Activated naive CD4-positive, alpha-beta T cell treated with anti-CD3 and anti-CD28 coated beads, Interleukin-2, amount 50 U/mL, for 72 hours (primary cell): ENCODE results near the gene ZNF423. TPM values are rescaled to one million over a fixed set of nuclear protein-coding genes. Genes with fewer than 3 reads are reported as not detected.

Experiments
- ATAC-seq, 2 donors: fragments of 150-1000 bp; cut with Tn5 transposase; 2 replicates each; pipeline ENCODE4 v1.10.0; 2021; ENCODE audit warnings: mild to moderate bottlenecking in 2 of 2, moderate library complexity in 2 of 2
- DNase-seq, 2 donors: peaks; one replicate each; pipeline ENCODE4 v3.0.0; 2021 to 2022; ENCODE audit warnings: low spot score in 2 of 2
- H3K27ac Mint-ChIP-seq, 2 donors: one replicate each; pipeline ENCODE4 v1.8.0; 2022; ENCODE audit warnings: mild to moderate bottlenecking in 2 of 2, mixed read lengths in 2 of 2
- H3K36me3 Mint-ChIP-seq, 2 donors: one replicate each; pipeline ENCODE4 v1.8.0; 2022; ENCODE audit warnings: mixed read lengths in 2 of 2
- H3K9me3 Mint-ChIP-seq, 2 donors: one replicate each; pipeline ENCODE4 v1.8.0; 2022; ENCODE audit warnings: mixed read lengths in 2 of 2
- total RNA-seq, 2 donors: library from RNA; stranded (reverse); gene quantifications; one replicate each; pipeline ENCODE4 v1.2.3, GENCODE V29; 2022

The ZNF423 gene
- total RNA-seq, 2 donors from 2014 or later, result 0.05 TPM; not detected in 1

DNA sequence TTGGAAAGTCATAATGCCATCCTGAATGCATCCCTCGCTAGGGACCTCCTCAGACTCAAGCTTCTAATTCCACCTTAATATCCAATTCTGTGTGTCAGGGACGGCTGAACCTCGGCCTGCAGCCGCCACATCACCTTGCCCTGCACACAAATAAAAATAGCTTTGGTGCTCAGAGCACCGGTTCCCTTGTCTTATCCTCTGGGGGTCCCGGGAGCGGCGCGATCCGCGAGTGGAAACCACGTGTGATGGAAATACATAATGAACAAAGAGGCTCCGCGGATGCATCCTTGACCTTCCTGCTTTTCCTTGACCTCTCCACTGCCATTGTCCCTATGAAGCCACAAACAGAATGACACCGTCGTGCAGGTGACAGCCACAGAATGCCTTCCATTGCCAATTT, 143.4 kb downstream of the ZNF423 start:
- ATAC-seq (no peak), DNase-seq (no peak)
- Mint-ChIP-seq H3K27ac (no peak overlapping the region), H3K36me3 (no peaks in the 10 kb centered on the region), H3K9me3 (no peaks in the 10 kb centered on the region)

DNA sequence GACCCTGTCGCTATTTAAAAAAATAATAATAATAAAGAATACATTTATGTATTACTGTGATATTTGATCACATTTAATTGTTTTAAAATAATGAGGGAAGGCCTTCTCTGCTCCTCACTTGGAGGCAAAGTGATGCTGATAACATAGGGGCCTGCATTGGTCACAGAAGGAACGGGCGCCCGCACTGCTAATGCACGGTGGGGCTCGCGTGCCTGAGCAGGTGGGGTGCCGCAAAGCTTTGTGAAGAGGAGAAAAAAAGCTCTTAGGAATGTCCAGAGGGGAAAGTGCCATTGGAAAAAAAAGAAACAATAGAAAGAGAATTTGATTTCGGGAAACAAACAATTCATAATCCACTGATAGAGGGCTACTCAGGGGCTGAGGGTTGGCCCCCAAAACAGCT, 143.8 kb downstream of the ZNF423 start:
- DNase-seq, result no peak
- ATAC-seq, result no peak
- H3K36me3 Mint-ChIP-seq, result no peaks in the 10 kb centered on the region
- H3K27ac Mint-ChIP-seq, result no peak overlapping the region
- no peaks in the 10 kb centered on the region for H3K9me3 Mint-ChIP-seq

GRCh38 chr16:49709057-49709456, 146.9 kb downstream of the ZNF423 start:
- no peak for DNase-seq
- Mint-ChIP-seq H3K27ac (no peak overlapping the region), H3K9me3 (no peaks in the 10 kb centered on the region), H3K36me3 (no peaks in the 10 kb centered on the region)
- ATAC-seq, result no peak

DNA sequence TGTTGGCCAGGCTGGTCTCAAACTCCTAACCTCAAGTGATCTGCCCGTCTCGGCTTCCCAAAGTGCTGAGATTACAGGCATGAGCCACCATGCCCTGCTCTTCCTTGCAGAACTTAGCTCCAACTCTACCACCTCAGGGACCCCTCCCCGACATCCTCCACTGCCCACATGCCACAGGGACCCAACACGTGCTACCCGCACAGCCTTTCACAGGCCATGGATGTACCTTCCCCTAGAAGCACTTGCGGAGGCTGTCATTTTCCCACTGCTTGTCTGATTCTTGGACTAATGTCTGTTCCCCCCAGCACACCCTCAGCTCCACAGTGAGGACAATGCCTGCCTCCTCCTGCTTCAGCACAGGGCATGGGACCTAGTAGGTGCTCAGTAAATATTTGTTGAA, 147.4 kb downstream of the ZNF423 start:
- Mint-ChIP-seq H3K9me3 (no peaks in the 10 kb centered on the region), H3K36me3 (no peaks in the 10 kb centered on the region), H3K27ac (no peak overlapping the region)
- DNase-seq, result no peak
- no peak for ATAC-seq

- Mint-ChIP-seq H3K27ac (peak overlapping the region in 1 of 2 donors; percentile 77), H3K36me3 (no peaks in the 10 kb centered on the region), H3K9me3 (no peaks in the 10 kb centered on the region)
- DNase-seq (no peak), ATAC-seq (no peak)
These were observed 149.1 kb downstream of the ZNF423 start for GRCh38 chr16:49706620-49707355.

DNA sequence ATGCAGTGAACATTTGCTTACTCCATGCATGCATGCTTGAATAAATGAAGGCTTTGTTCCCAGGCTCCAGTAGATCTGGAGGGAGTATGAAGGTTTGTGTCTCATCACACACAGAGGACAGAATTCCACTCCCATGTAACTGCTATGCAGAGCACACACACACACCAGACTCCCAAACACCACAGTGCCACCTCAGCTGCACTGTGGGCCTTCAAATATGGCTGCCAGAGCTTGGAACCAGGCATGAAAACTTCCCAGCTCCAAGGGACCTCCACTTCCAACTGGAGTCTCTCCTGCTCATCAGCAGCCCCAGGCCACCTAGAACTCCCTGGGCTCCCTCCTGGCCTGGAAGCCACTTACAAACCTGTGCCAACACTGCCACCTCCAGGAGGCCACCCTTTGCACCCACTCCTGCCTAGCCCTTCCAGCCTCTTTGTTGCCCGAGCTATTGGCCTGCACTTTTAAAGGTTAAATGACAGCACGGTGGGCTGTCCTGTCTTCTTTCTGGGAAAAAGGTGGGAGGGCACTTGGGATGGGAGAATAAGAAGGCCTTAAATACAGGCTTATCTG, 151.2 kb downstream of the ZNF423 start:
- Mint-ChIP-seq H3K27ac (no peak overlapping the region), H3K36me3 (no peaks in the 10 kb centered on the region), H3K9me3 (no peaks in the 10 kb centered on the region)
- no peak for ATAC-seq
- no peak for DNase-seq

GRCh38 chr16:49703483-49703882, 152.4 kb downstream of the ZNF423 start:
- H3K9me3 Mint-ChIP-seq, result no peaks in the 10 kb centered on the region
- H3K27ac Mint-ChIP-seq, result no peak overlapping the region
- ATAC-seq, result no peak
- DNase-seq, result no peak
- no peaks in the 10 kb centered on the region for H3K36me3 Mint-ChIP-seq

- no peaks in the 10 kb centered on the region for H3K36me3 Mint-ChIP-seq
- no peak for DNase-seq
- no peak for ATAC-seq
- no peaks in the 10 kb centered on the region for H3K9me3 Mint-ChIP-seq
- H3K27ac Mint-ChIP-seq, result no peak overlapping the region
These were observed 154.0 kb downstream of the ZNF423 start for GRCh38 chr16:49701789-49702494.

GRCh38 chr16:49701065-49701685, 154.7 kb downstream of the ZNF423 start:
- DNase-seq, result no peak
- no peak for ATAC-seq
- Mint-ChIP-seq H3K27ac (no peak overlapping the region), H3K36me3 (no peaks in the 10 kb centered on the region), H3K9me3 (no peaks in the 10 kb centered on the region)

DNA sequence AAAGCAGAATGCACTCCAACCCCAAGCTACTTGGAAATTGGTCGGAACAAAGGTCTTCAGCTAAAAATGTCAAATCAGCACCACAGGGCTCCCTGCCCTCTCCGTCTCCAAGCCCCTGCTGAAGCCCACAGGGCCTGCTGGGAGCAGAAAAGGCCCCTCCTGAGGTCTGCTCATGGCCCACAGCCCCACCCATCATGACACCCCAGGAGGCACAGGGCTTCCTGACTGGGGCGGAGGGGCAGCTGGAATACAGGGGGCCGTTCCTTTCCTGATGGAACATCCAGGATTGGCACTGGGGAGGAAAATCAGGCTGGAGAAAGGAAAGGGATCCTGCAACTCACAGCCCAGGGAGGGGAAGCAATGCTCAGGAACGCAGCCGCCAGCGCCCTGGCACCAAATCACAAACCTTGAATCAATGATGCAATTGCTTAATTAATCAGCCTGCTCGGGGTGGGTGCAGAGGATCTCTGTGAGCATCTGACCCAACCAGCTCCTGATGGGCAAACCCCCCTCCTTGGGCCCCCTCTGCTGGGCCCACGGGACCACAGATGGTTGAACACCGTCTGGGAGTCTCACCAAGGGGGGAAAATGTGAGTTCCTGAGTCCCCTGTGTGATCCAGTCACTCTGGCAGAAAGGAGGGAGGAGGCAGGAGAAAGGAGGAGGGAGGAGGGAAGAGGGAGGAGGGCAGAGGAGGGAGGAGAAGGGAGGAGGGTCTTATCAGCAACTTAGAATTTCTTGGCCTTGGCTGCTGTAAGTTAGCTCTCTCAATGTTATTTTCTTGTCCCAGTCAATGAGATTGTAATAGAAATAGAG, 155.5 kb downstream of the ZNF423 start:
- Mint-ChIP-seq H3K27ac (no peak overlapping the region), H3K9me3 (no peaks in the 10 kb centered on the region), H3K36me3 (no peaks in the 10 kb centered on the region)
- DNase-seq (no peak), ATAC-seq (no peak)

DNA sequence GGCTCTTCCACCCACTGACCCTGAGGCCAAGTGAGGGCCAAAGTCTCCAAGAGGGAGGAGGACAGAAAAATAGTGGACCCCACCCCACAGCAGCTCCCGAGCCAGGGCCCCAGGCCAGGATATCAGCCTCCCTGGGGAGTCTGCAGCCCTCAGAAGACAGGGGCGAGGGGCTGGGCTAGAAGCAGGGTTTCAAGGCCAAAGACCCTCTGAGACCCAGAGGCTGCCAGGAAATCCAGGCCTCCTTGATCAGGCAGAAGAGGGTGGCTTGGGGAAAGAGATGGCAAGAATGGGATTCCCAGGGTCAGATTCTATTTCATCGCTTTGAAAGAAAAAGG, 156.1 kb downstream of the ZNF423 start:
- Mint-ChIP-seq H3K36me3 (no peaks in the 10 kb centered on the region), H3K27ac (no peak overlapping the region)
- ATAC-seq, result no peak

GRCh38 chr16:49698931-49699840, 156.7 kb downstream of the ZNF423 start:
- Mint-ChIP-seq H3K9me3 (no peaks in the 10 kb centered on the region), H3K27ac (no peak overlapping the region), H3K36me3 (no peaks in the 10 kb centered on the region)
- DNase-seq, result no peak
- ATAC-seq, result no peak

More for the DNA sequence above, 156.1 kb downstream of the ZNF423 start:
- DNase-seq, result no peak
- H3K9me3 Mint-ChIP-seq, result no peaks in the 10 kb centered on the region

DNA sequence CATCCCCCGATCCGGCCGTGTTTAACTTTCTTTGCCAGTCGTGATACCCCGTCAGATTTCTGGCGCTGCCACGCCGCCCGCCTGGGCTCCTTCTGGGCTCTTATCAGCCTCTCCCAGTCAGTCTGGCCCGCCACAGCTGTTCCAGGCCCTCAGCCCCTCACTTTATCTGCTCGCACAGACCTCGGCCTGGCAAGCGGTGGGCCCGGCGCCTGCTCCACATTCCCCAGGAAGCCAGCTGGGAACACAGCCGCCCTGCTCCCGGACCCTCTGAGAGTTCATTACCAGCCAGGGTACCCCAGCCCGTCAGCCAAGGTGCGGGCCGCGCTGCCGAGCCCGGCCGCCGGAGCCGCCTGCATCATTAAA, 157.5 kb downstream of the ZNF423 start:
- DNase-seq (no peak), ATAC-seq (no peak)
- Mint-ChIP-seq H3K36me3 (no peaks in the 10 kb centered on the region), H3K27ac (no peak overlapping the region), H3K9me3 (no peaks in the 10 kb centered on the region)

- ATAC-seq, result no peak
- no peaks in the 10 kb centered on the region for H3K9me3 Mint-ChIP-seq
- no peaks in the 10 kb centered on the region for H3K36me3 Mint-ChIP-seq
- DNase-seq, result no peak
- H3K27ac Mint-ChIP-seq, result no peak overlapping the region
These were observed 158.1 kb downstream of the ZNF423 start for GRCh38 chr16:49697631-49698452.

GRCh38 chr16:49696414-49697101, 159.4 kb downstream of the ZNF423 start:
- H3K36me3 Mint-ChIP-seq, result no peaks in the 10 kb centered on the region
- H3K27ac Mint-ChIP-seq, result no peak overlapping the region
- no peak for DNase-seq
- no peaks in the 10 kb centered on the region for H3K9me3 Mint-ChIP-seq
- ATAC-seq, result no peak
